K562 (cell line): Measurements from ENCODE around the gene KEL. TPM values are rescaled to one million over a fixed set of nuclear protein-coding genes. Genes with fewer than 3 reads are reported as not detected.

Source experiments
- DEAF1 ChIP-seq: fragments of 450-650 bp; formaldehyde crosslinking; IDR thresholded peaks from 2 replicates; pipeline ENCODE4 v1.4.0; 2020; ENCODE audit warnings: mild to moderate bottlenecking, moderate library complexity
- GTF2B ChIP-seq: IDR thresholded peaks from 2 replicates; pipeline ENCODE4 v1.6.1; 2011; ENCODE audit not compliant: insufficient read length; ENCODE audit errors: extremely low read depth
- GTF2F1 ChIP-seq: IDR thresholded peaks from 2 replicates; pipeline ENCODE4 v1.6.1; 2011; ENCODE audit warnings: low read depth, low read length, improper control_type of control experiment
- HLTF ChIP-seq: fragments of 450-650 bp; IDR thresholded peaks from 2 replicates; pipeline ENCODE4 v1.6.1; 2016
- JUN ChIP-seq, 2 experiments: sonication (generic) in 1 of 2; formaldehyde crosslinking in 1 of 2; IDR thresholded peaks; 2 replicates each; pipeline versions ENCODE4 v1.6.1 to v1.8.0; 2012 to 2022; ENCODE audit warnings: borderline replicate concordance in 2 of 2, mild to moderate bottlenecking in 2 of 2, improper control_type of control experiment in 1 of 2, low read depth in 1 of 2, low read length in 1 of 2, missing genetic modification reagents in 1 of 2
- KDM4B ChIP-seq, 2 experiments: fragments of 450-650 bp in 1 of 2; sonication (generic) in 1 of 2; IDR thresholded peaks; 2 replicates each; pipeline ENCODE4 v1.6.1; 2016 to 2017; ENCODE audit warnings: borderline replicate concordance in 2 of 2, antibody characterized with exemption in 1 of 2, low read depth in 1 of 2, mild to moderate bottlenecking in 1 of 2
- KDM5B ChIP-seq: fragments of 200-600 bp; sonication (generic); IDR thresholded peaks from 2 replicates; pipeline ENCODE4 v1.6.1; 2012; ENCODE audit warnings: low read depth, mild to moderate bottlenecking, moderate library complexity, low read length, control low read depth, inconsistent platforms; ENCODE audit not compliant: insufficient replicate concordance
- MTA3 ChIP-seq: fragments of 450-650 bp; formaldehyde crosslinking; IDR thresholded peaks from 2 replicates; pipeline ENCODE4 v1.6.1; 2017; ENCODE audit warnings: mild to moderate bottlenecking, borderline replicate concordance
- NONO ChIP-seq, 2 experiments: fragments of 200-400 bp in 1 of 2; fragments of 450-650 bp in 1 of 2; formaldehyde crosslinking in 1 of 2; IDR thresholded peaks; 2 replicates each; pipeline ENCODE4 v1.6.1; 2017; ENCODE audit warnings: low read depth in 2 of 2, mild to moderate bottlenecking in 2 of 2, moderate library complexity in 2 of 2, low read length in 1 of 2
- NR4A1 ChIP-seq, 2 experiments: fragments of 250-450 bp in 1 of 2; fragments of 450-650 bp in 1 of 2; sonication (Bioruptor Pico) in 1 of 2; IDR thresholded peaks; 2 replicates each; pipeline versions ENCODE4 v1.4.0 to v1.6.1; 2016 to 2020; ENCODE audit warnings: mild to moderate bottlenecking in 2 of 2, missing compliant biosample characterization in 1 of 2, missing genetic modification characterization in 1 of 2, moderate library complexity in 1 of 2
- NUFIP1 ChIP-seq: fragments of 450-650 bp; IDR thresholded peaks from 2 replicates; pipeline ENCODE4 v1.6.1; 2018; ENCODE audit not compliant: partially characterized antibody
- POLR2AphosphoS5 ChIP-seq: IDR thresholded peaks from 2 replicates; pipeline ENCODE4 v1.6.1; 2011; ENCODE audit warnings: mild to moderate bottlenecking, low read depth, low read length, moderate library complexity; ENCODE audit not compliant: control insufficient read depth, insufficient read depth
- SMAD2 ChIP-seq: fragments of 150-350 bp; IDR thresholded peaks from 2 replicates; pipeline ENCODE4 v1.6.1; 2014; ENCODE audit warnings: low read depth, mild to moderate bottlenecking, low read length
- STAG1 ChIP-seq: sonication (generic); formaldehyde crosslinking; IDR thresholded peaks from 2 replicates; pipeline ENCODE4 v1.5.0; 2020; ENCODE audit warnings: missing genetic modification reagents, borderline replicate concordance
- ZFPM2 ChIP-seq: fragments of 250-450 bp; sonication (Bioruptor Pico); IDR thresholded peaks from 2 replicates; pipeline ENCODE4 v1.5.1; 2022; ENCODE audit warnings: mild to moderate bottlenecking
- ZKSCAN1 ChIP-seq: fragments of 150-350 bp; IDR thresholded peaks from 2 replicates; pipeline ENCODE4 v1.6.1; 2016; ENCODE audit warnings: low read depth, low read length
- ZNF431 ChIP-seq: sonication (generic); formaldehyde crosslinking; IDR thresholded peaks from 2 replicates; pipeline ENCODE4 v1.8.0; 2022; ENCODE audit warnings: mild to moderate bottlenecking, missing genetic modification reagents
- ZZZ3 ChIP-seq: fragments of 450-650 bp; IDR thresholded peaks from 2 replicates; pipeline ENCODE4 v1.6.1; 2016; ENCODE audit warnings: antibody characterized with exemption, mild to moderate bottlenecking, moderate library complexity
- polyA plus RNA-seq, 8 experiments: library from polyadenylated mRNA; depleted of rRNA in 4 of 8; stranded (reverse) in 5 of 8; unstranded in 3 of 8; fragments of >200 nt; fragmentation: Nextera tagmentation in 2 of 8; fragmentation: Illumina TruSeq in 1 of 8; extraction: Ambion mirVana in 2 of 8; extraction: Trizol in 1 of 8; gene quantifications; 2 replicates each; pipeline versions ENCODE4 v1.2.1 to v1.2.3, GENCODE V29; 2011 to 2014; ENCODE audit warnings: inconsistent platforms in 1 of 8, missing spikeins in 1 of 8
- total RNA-seq, 7 experiments: library from RNA; depleted of rRNA in 6 of 7; stranded (reverse); fragments of >200 nt in 6 of 7; fragmentation: Illumina TruSeq in 2 of 7; extraction: Trizol in 2 of 7; gene quantifications; 2 replicates each; pipeline versions ENCODE4 v1.2.1 to v1.2.3, GENCODE V29; 2011 to 2021; ENCODE audit warnings: low replicate concordance in 1 of 7
- TF ChIP-seq, protein P1 (sequence below): sonication (generic); formaldehyde crosslinking; IDR thresholded peaks from 2 replicates; pipeline ENCODE4 v1.8.1; 2023; ENCODE audit warnings: mild to moderate bottlenecking, missing genetic modification reagents
- TF ChIP-seq, protein P2 (sequence below), 2 experiments: fragments of 450-650 bp; conservative IDR thresholded peaks; 2 replicates each; pipeline ENCODE4 v1.6.1; 2017; ENCODE audit warnings: mild to moderate bottlenecking in 2 of 2, moderate library complexity in 2 of 2

The KEL gene
- total and polyA plus RNA-seq, 9 of the 15 experiments (the other 6 are each of a cell fraction or from before 2014, with no cell fraction given): 9.0 to 47.4 (median 22.2) TPM

DNA sequence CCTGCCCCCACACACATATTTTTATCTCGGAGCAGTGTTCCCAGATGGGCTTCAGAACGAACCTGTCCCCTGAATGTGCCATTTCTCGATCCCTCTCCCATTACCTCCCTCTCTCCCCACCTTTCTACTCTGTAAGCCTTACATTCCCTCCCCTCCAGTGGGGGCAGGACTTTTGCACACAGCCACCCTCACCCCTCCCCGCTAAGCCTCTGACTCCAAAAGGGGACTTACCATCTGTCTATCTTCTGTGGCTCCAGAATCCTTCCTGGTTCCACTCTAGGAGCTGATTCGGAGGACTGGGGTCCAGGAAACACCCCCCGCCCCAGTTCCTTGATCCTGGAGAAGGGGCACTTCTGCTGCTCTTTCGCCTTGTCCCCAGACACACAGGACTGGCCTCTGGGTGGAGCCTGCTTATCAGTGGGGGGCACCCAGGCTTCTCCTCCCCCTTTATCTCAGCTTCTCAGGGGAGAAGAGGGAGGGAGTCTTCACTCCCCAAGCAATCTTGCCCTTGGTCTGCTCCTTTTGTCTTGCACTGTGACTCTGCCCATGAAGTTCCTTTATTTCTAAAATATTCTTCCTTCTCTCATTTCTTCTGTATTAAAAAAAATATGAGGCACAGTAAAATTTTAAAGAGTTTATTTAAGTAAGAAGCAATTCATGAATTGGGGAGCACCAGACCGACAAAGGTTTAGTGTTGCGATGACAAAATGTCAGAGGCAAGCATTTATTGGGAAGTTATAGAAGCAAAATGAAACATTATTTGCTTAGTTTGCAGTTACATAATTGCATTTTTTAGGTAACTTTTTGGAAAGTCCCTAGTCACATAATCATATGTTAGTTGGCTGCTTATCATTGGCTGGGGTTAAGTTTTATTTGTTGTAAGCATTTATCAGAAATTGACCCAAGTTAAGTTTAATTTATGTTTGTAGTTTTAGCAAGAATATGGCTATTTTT is at the start of gene KEL (continued):
- peak in 1 of 2 experiments; percentile 87; a peak in 2 of 4 replicates for TF ChIP-seq NONO (IDR thresholded peaks at IDR 0.05; ENCODE audit: low read depth in 2 of 2, low read length in 1 of 2)
- TF ChIP-seq, protein P1, sequence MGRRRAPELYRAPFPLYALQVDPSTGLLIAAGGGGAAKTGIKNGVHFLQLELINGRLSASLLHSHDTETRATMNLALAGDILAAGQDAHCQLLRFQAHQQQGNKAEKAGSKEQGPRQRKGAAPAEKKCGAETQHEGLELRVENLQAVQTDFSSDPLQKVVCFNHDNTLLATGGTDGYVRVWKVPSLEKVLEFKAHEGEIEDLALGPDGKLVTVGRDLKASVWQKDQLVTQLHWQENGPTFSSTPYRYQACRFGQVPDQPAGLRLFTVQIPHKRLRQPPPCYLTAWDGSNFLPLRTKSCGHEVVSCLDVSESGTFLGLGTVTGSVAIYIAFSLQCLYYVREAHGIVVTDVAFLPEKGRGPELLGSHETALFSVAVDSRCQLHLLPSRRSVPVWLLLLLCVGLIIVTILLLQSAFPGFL (CRISPR knock-in tag): no peak
- TF ChIP-seq STAG1 (CRISPR knock-in tag): no peak
- TF ChIP-seq NR4A1 (CRISPR knock-in tag; IDR thresholded peaks at IDR 0.05): no peak
- TF ChIP-seq NR4A1 (tag; IDR thresholded peaks at IDR 0.05): 0 out of 2 replicates have a peak, but pooled peaks have one; percentile 45
- TF ChIP-seq POLR2AphosphoS5: peak; percentile 96
- TF ChIP-seq NUFIP1: no peak
- TF ChIP-seq ZKSCAN1: peak; percentile 81
- no peak for TF ChIP-seq ZZZ3
- no peak for TF ChIP-seq SMAD2
- TF ChIP-seq HLTF: peak; percentile 75; the same call in 1 of the 2 replicates
- TF ChIP-seq ZNF431 (CRISPR knock-in tag): no peak
- TF ChIP-seq GTF2F1: no peak
- no peak for TF ChIP-seq JUN (IDR thresholded peaks at IDR 0.05; ENCODE audit: borderline replicate concordance, low read depth, low read length)
- TF ChIP-seq JUN (CRISPR knock-in tag; IDR thresholded peaks at IDR 0.05; ENCODE audit: borderline replicate concordance): no peak
- TF ChIP-seq GTF2B: no peak
- TF ChIP-seq, protein P2, sequence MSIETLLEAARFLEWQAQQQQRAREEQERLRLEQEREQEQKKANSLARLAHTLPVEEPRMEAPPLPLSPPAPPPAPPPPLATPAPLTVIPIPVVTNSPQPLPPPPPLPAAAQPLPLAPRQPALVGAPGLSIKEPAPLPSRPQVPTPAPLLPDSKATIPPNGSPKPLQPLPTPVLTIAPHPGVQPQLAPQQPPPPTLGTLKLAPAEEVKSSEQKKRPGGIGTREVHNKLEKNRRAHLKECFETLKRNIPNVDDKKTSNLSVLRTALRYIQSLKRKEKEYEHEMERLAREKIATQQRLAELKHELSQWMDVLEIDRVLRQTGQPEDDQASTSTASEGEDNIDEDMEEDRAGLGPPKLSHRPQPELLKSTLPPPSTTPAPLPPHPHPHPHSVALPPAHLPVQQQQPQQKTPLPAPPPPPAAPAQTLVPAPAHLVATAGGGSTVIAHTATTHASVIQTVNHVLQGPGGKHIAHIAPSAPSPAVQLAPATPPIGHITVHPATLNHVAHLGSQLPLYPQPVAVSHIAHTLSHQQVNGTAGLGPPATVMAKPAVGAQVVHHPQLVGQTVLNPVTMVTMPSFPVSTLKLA (conservative IDR thresholded peaks at IDR 0.05): peak in 1 of 2 experiments; percentile 67
- no peak for TF ChIP-seq ZFPM2 (CRISPR knock-in tag)
- TF ChIP-seq KDM5B: peak; percentile 82
- TF ChIP-seq KDM4B (IDR thresholded peaks at IDR 0.05; ENCODE audit: borderline replicate concordance in 2 of 2, low read depth in 1 of 2): no peak
- peak; percentile 87; the same call in 1 of the 2 replicates for TF ChIP-seq MTA3
- no peak for TF ChIP-seq DEAF1 (CRISPR knock-in tag)
